Breast epithelium (tissue), 4 donors: ENCODE results near the gene KCNV2. TPM values are rescaled to one million over a fixed set of nuclear protein-coding genes. Genes with fewer than 3 reads are reported as not detected.

Source experiments
- DNase-seq, 2 donors: peaks; one replicate each; pipeline ENCODE4 v3.0.0-alpha.2; 2019; ENCODE audit warnings: low spot score in 2 of 2
- H3K27ac ChIP-seq, 2 donors: fragments of 200-600 bp; sonication (generic) in 1 of 2; one replicate each; pipeline ENCODE4 v1.5.1; 2016 to 2019; ENCODE audit warnings: mild to moderate bottlenecking in 1 of 2
- H3K27me3 ChIP-seq, 2 donors: fragments of 200-600 bp; sonication (generic) in 1 of 2; one replicate each; pipeline versions ENCODE4 v1.5.1 to v1.6.0; 2017 to 2019; ENCODE audit warnings: control low read depth in 1 of 2, mild to moderate bottlenecking in 1 of 2
- H3K36me3 ChIP-seq: fragments of 200-600 bp; one replicate; pipeline ENCODE4 v1.5.1; 2019
- H3K4me1 ChIP-seq, 2 donors: fragments of 200-600 bp; sonication (generic); one replicate each; pipeline ENCODE4 v1.5.1; 2016 to 2019; ENCODE audit warnings: control low read depth in 1 of 2
- H3K4me3 ChIP-seq, 3 donors: fragments of 200-600 bp; sonication (generic); 1 replicate in 2 of 3; 2 replicates in 1 of 3; pipeline ENCODE4 v1.5.1; 2016 to 2019; ENCODE audit warnings: mild to moderate bottlenecking in 3 of 3, moderate library complexity in 2 of 3
- H3K9me3 ChIP-seq, 2 donors: fragments of 200-600 bp; sonication (generic) in 1 of 2; one replicate each; pipeline ENCODE4 v1.5.1; 2016 to 2019; ENCODE audit warnings: control low read depth in 1 of 2
- CTCF ChIP-seq, 3 donors: fragments of 450-650 bp; IDR thresholded peaks; one replicate each; pipeline ENCODE4 v1.5.1; 2016 to 2017; ENCODE audit warnings: antibody characterized with exemption in 3 of 3, mild to moderate bottlenecking in 3 of 3, moderate library complexity in 3 of 3
- POLR2A ChIP-seq: fragments of 450-650 bp; IDR thresholded peaks from one replicate; pipeline ENCODE4 v1.6.1; 2016; ENCODE audit warnings: antibody characterized with exemption, mild to moderate bottlenecking, moderate library complexity
- POLR2AphosphoS5 ChIP-seq, 3 donors: sonication (generic); formaldehyde crosslinking; IDR thresholded peaks; one replicate each; pipeline ENCODE4 v1.6.1; 2017; ENCODE audit warnings: antibody characterized with exemption in 3 of 3
- intact Hi-C: fragments of 100-400 bp; cut with DNase I; formaldehyde crosslinking; loops from one replicate; pipeline ENCODE4 v1.15.1; 2023; ENCODE audit warnings: low total_unique reads
- total RNA-seq, 3 donors: library from RNA; depleted of rRNA; stranded (reverse); fragments of >200 nt; gene quantifications; one replicate each; pipeline ENCODE4 v1.1.0, GENCODE V29; 2016

Gene KCNV2
- total RNA-seq, 3 donors from 2014 or later = not detected

GRCh38 chr9:2742214-2742613 is 24.9 kb downstream of the KCNV2 start:
- no peak for DNase-seq
- TF ChIP-seq CTCF (IDR thresholded peaks at IDR 0.05) = no peak
- TF ChIP-seq POLR2AphosphoS5 (IDR thresholded peaks at IDR 0.05) = no peak
- TF ChIP-seq POLR2A = no peak
- Histone ChIP-seq H3K4me3 (no peak overlapping the region), H3K4me1 (no peaks in the 10 kb centered on the region), H3K9me3 (no peaks in the 10 kb centered on the region), H3K27me3 (no peaks in the 10 kb centered on the region), H3K36me3 (no peaks in the 10 kb centered on the region), H3K27ac (no peak overlapping the region)
- intact Hi-C loops = no loop called here

DNA sequence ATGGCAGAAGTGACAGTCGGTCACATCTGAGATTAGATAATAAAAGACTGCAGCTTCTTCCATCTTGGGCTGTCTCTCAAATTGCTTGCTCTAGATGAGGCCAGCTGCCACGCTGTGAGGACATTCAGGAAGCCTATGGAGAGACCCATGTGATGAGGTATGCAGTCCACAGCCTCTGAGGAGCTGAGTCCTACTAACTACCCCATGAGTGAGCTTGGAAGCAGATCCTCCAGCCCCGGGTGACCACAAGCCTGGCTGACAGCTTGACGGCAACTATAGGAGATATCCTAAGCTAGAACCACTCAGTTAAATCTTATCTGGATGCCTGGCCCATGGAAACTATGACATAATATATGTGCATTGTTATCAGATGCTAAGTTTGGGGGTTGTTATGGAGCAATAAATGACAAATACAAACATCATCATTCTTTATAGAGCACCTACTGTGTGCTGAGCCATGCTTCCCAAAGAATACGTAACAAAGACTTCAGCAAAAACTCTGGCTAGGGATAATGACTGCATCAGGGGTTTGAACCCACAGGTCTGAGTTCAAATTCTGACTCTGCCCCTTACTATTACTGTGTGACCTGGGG is 26.7 kb downstream of the KCNV2 start:
- intact Hi-C loops = no loop called here
- Histone ChIP-seq H3K27me3 (no peaks in the 10 kb centered on the region), H3K4me3 (no peak overlapping the region), H3K4me1 (no peaks in the 10 kb centered on the region), H3K36me3 (no peaks in the 10 kb centered on the region), H3K27ac (no peak overlapping the region), H3K9me3 (no peaks in the 10 kb centered on the region)
- TF ChIP-seq POLR2AphosphoS5 (IDR thresholded peaks at IDR 0.05) (no peak), POLR2A (no peak), CTCF (IDR thresholded peaks at IDR 0.05) (no peak)
- no peak for DNase-seq

- H3K27me3 ChIP-seq = no peaks in the 10 kb centered on the region
- TF ChIP-seq CTCF (IDR thresholded peaks at IDR 0.05) = no peak
- no peak for TF ChIP-seq POLR2AphosphoS5 (IDR thresholded peaks at IDR 0.05)
These were observed 28.5 kb downstream of the KCNV2 start for GRCh38 chr9:2745560-2746380.

GRCh38 chr9:2749485-2749884 is 32.2 kb downstream of the KCNV2 start:
- H3K9me3 ChIP-seq = no peaks in the 10 kb centered on the region
- H3K4me3 ChIP-seq = no peak overlapping the region
- no peak overlapping the region for H3K27ac ChIP-seq
- intact Hi-C loops = no loop called here
- no peaks in the 10 kb centered on the region for H3K27me3 ChIP-seq
- H3K36me3 ChIP-seq = no peaks in the 10 kb centered on the region
- H3K4me1 ChIP-seq = no peaks in the 10 kb centered on the region
- TF ChIP-seq CTCF (IDR thresholded peaks at IDR 0.05) (no peak), POLR2AphosphoS5 (IDR thresholded peaks at IDR 0.05) (no peak), POLR2A (no peak)
- no peak for DNase-seq

More at GRCh38 chr9:2745560-2746380, 28.5 kb downstream of the KCNV2 start:
- H3K4me3 ChIP-seq = no peak overlapping the region
- intact Hi-C loops = no loop called here
- no peaks in the 10 kb centered on the region for H3K9me3 ChIP-seq
- DNase-seq = no peak
- no peak overlapping the region for H3K27ac ChIP-seq
- no peaks in the 10 kb centered on the region for H3K4me1 ChIP-seq
- no peaks in the 10 kb centered on the region for H3K36me3 ChIP-seq

- Histone ChIP-seq H3K4me1 (no peaks in the 10 kb centered on the region), H3K27me3 (no peaks in the 10 kb centered on the region), H3K4me3 (no peak overlapping the region), H3K9me3 (no peaks in the 10 kb centered on the region), H3K36me3 (no peaks in the 10 kb centered on the region), H3K27ac (no peak overlapping the region)
- DNase-seq = no peak
- intact Hi-C loops = no loop called here
- TF ChIP-seq CTCF (IDR thresholded peaks at IDR 0.05) (no peak), POLR2A (no peak), POLR2AphosphoS5 (IDR thresholded peaks at IDR 0.05) (no peak)
These were observed 38.0 kb downstream of the KCNV2 start for GRCh38 chr9:2755285-2755684.
